Neuron (in vitro differentiated cells): Measurements from ENCODE around the gene CCNB1.
A peak's percentile ranks its signal among the peaks of the same experiment; 100 is the strongest.
"Not testable (repeated sequence)": the region's sequence is repeated elsewhere in the genome, so short reads cannot be mapped to it uniquely, and the experiment has no call there.

Experiments used
- H2AFZ ChIP-seq: one replicate; pipeline ENCODE4 v1.6.1; 2013; ENCODE audit warnings: low read depth, mild to moderate bottlenecking, inconsistent platforms, low read length, moderate library complexity
- H3K27me3 ChIP-seq: one replicate; pipeline ENCODE4 v1.6.1; 2013; ENCODE audit warnings: low read length; ENCODE audit not compliant: insufficient read depth
- H3K36me3 ChIP-seq: one replicate; pipeline ENCODE4 v1.6.1; 2013; ENCODE audit warnings: low read length; ENCODE audit not compliant: insufficient read depth
- H3K4me1 ChIP-seq: one replicate; pipeline ENCODE4 v1.6.1; 2013; ENCODE audit warnings: low read length; ENCODE audit not compliant: insufficient read depth
- H3K4me3 ChIP-seq: 2 replicates; pipeline ENCODE4 v1.5.1; 2013; ENCODE audit warnings: mild to moderate bottlenecking, low read length, moderate library complexity
- H3K9me3 ChIP-seq: one replicate; pipeline ENCODE4 v1.6.1; 2013; ENCODE audit warnings: low read length

CCNB1 gene

GRCh38 chr5:69166686-69167492 is at the start of gene CCNB1:
TSS of gene CCNB1 (plus strand) at chr5:69167150. CDS start at chr5:69167263, 113 bp downstream.
- no peaks in the 10 kb centered on the region for H3K9me3 ChIP-seq
- peak within 1 kb of the TSS; percentile 62 for H3K4me3 ChIP-seq
- H2AFZ ChIP-seq = peak within 1 kb of the TSS; percentile 54
- H3K27me3 ChIP-seq = no peaks in the 10 kb centered on the region
- peaks cover 33% of the 10 kb centered on the region for H3K36me3 ChIP-seq
- peaks cover 12% of the 10 kb centered on the region for H3K4me1 ChIP-seq

GRCh38 chr5:69129413-69129812 is 37.5 kb upstream of the CCNB1 start:
- Histone ChIP-seq H3K36me3 (peaks cover 29% of the 10 kb centered on the region), H3K4me1 (no peaks in the 10 kb centered on the region)

GRCh38 chr5:69130241-69130640 is 36.7 kb upstream of the CCNB1 start:
- no peaks in the 10 kb centered on the region for H3K27me3 ChIP-seq
- no peaks in the 10 kb centered on the region for H3K9me3 ChIP-seq
- no peak overlapping the region for H3K4me3 ChIP-seq
- H3K4me1 ChIP-seq = no peaks in the 10 kb centered on the region
- H3K36me3 ChIP-seq = peaks cover 23% of the 10 kb centered on the region
- H2AFZ ChIP-seq = no peak overlapping the region

More at GRCh38 chr5:69129413-69129812, 37.5 kb upstream of the CCNB1 start:
- Histone ChIP-seq H2AFZ (no peak overlapping the region), H3K9me3 (no peaks in the 10 kb centered on the region), H3K27me3 (no peaks in the 10 kb centered on the region), H3K4me3 (no peak overlapping the region)

GRCh38 chr5:69131304-69131703 is 35.6 kb upstream of the CCNB1 start:
- H2AFZ ChIP-seq = no peak overlapping the region
- no peak overlapping the region for H3K4me3 ChIP-seq
- H3K27me3 ChIP-seq = no peaks in the 10 kb centered on the region
- no peaks in the 10 kb centered on the region for H3K9me3 ChIP-seq
- peaks cover 23% of the 10 kb centered on the region for H3K36me3 ChIP-seq
- no peaks in the 10 kb centered on the region for H3K4me1 ChIP-seq

GRCh38 chr5:69134126-69134525 is 32.8 kb upstream of the CCNB1 start:
- Histone ChIP-seq H3K27me3 (no peaks in the 10 kb centered on the region), H3K9me3 (no peaks in the 10 kb centered on the region), H3K36me3 (peaks cover 9% of the 10 kb centered on the region)

GRCh38 chr5:69136293-69136692 is 30.7 kb upstream of the CCNB1 start:
- Histone ChIP-seq H2AFZ (no peak overlapping the region), H3K9me3 (no peaks in the 10 kb centered on the region), H3K36me3 (no peaks in the 10 kb centered on the region), H3K27me3 (no peaks in the 10 kb centered on the region), H3K4me3 (no peak overlapping the region), H3K4me1 (no peaks in the 10 kb centered on the region)

More at GRCh38 chr5:69134126-69134525, 32.8 kb upstream of the CCNB1 start:
- Histone ChIP-seq H3K4me1 (no peaks in the 10 kb centered on the region), H3K4me3 (no peak overlapping the region), H2AFZ (no peak overlapping the region)

GRCh38 chr5:69137208-69137607 is 29.7 kb upstream of the CCNB1 start:
- H3K36me3 ChIP-seq, H3K27me3 ChIP-seq: not testable (repeated sequence)

GRCh38 chr5:69137807-69138206 is 29.1 kb upstream of the CCNB1 start:
- no peaks in the 10 kb centered on the region for H3K9me3 ChIP-seq
- no peaks in the 10 kb centered on the region for H3K27me3 ChIP-seq
- H3K4me3 ChIP-seq = no peak overlapping the region
- H3K4me1 ChIP-seq = no peaks in the 10 kb centered on the region
- no peak overlapping the region for H2AFZ ChIP-seq
- no peaks in the 10 kb centered on the region for H3K36me3 ChIP-seq

More at GRCh38 chr5:69137208-69137607, 29.7 kb upstream of the CCNB1 start:
- H3K9me3 ChIP-seq, H3K4me1 ChIP-seq, H3K4me3 ChIP-seq, H2AFZ ChIP-seq: not testable (repeated sequence)

GRCh38 chr5:69138766-69139165 is 28.2 kb upstream of the CCNB1 start:
- no peaks in the 10 kb centered on the region for H3K27me3 ChIP-seq
- H3K9me3 ChIP-seq = no peaks in the 10 kb centered on the region
- no peaks in the 10 kb centered on the region for H3K36me3 ChIP-seq

GRCh38 chr5:69140239-69140638 is 26.7 kb upstream of the CCNB1 start:
- not testable (repeated sequence) for H3K4me3 ChIP-seq, H3K36me3 ChIP-seq, H3K27me3 ChIP-seq, H3K9me3 ChIP-seq, H2AFZ ChIP-seq, H3K4me1 ChIP-seq

More at GRCh38 chr5:69138766-69139165, 28.2 kb upstream of the CCNB1 start:
- Histone ChIP-seq H3K4me3 (no peak overlapping the region), H3K4me1 (no peaks in the 10 kb centered on the region), H2AFZ (no peak overlapping the region)

- H3K27me3 ChIP-seq = no peaks in the 10 kb centered on the region
- H2AFZ ChIP-seq = no peak overlapping the region
- H3K36me3 ChIP-seq = no peaks in the 10 kb centered on the region
- no peak overlapping the region for H3K4me3 ChIP-seq
- H3K4me1 ChIP-seq = no peaks in the 10 kb centered on the region
- H3K9me3 ChIP-seq = no peaks in the 10 kb centered on the region
Measured at GRCh38 chr5:69140827-69141226, 26.1 kb upstream of the CCNB1 start.

GRCh38 chr5:69148576-69148975 is 18.4 kb upstream of the CCNB1 start:
- not testable (repeated sequence) for H3K9me3 ChIP-seq, H3K4me3 ChIP-seq, H3K4me1 ChIP-seq

GRCh38 chr5:69148981-69149675 is 17.8 kb upstream of the CCNB1 start:
- no peaks in the 10 kb centered on the region for H3K4me1 ChIP-seq
- no peak overlapping the region for H3K4me3 ChIP-seq
- no peaks in the 10 kb centered on the region for H3K9me3 ChIP-seq
- no peaks in the 10 kb centered on the region for H3K27me3 ChIP-seq
- no peaks in the 10 kb centered on the region for H3K36me3 ChIP-seq
- H2AFZ ChIP-seq = no peak overlapping the region

More at GRCh38 chr5:69148576-69148975, 18.4 kb upstream of the CCNB1 start:
- not testable (repeated sequence) for H3K36me3 ChIP-seq, H3K27me3 ChIP-seq, H2AFZ ChIP-seq
